Stimulated activated naive B cell treated with anti-CD40 and anti-IgM and Interleukin-4, amounts not matched to agents 10 μg/mL and 1 μg/mL and 100 μg/mL, for 72 hours (primary cell): ENCODE measurements around the gene RNF144A.

Source experiments
- ATAC-seq, 2 donors: fragments of 150-1000 bp; cut with Tn5 transposase; replicated peaks; 2 replicates each; pipeline ENCODE4 v1.10.0; 2021; ENCODE audit warnings: moderate library complexity in 1 of 2
- DNase-seq: peaks from one replicate; pipeline ENCODE4 v3.0.0; 2021
- H3K27ac Mint-ChIP-seq: one replicate; pipeline ENCODE4 v1.8.0; 2022; ENCODE audit warnings: mild to moderate bottlenecking, mixed read lengths
- H3K27me3 Mint-ChIP-seq, 2 donors: one replicate each; pipeline ENCODE4 v1.8.0; 2022; ENCODE audit warnings: mixed read lengths in 2 of 2
- H3K36me3 Mint-ChIP-seq, 2 donors: one replicate each; pipeline ENCODE4 v1.8.0; 2022; ENCODE audit warnings: mixed read lengths in 2 of 2, mild to moderate bottlenecking in 1 of 2
- H3K4me1 Mint-ChIP-seq, 2 donors: one replicate each; pipeline ENCODE4 v1.8.0; 2022; ENCODE audit warnings: mixed read lengths in 2 of 2, mild to moderate bottlenecking in 1 of 2
- H3K4me3 Mint-ChIP-seq, 2 donors: one replicate each; pipeline ENCODE4 v1.8.0; 2022; ENCODE audit warnings: mild to moderate bottlenecking in 2 of 2, mixed read lengths in 2 of 2, moderate library complexity in 1 of 2
- H3K9me3 Mint-ChIP-seq, 2 donors: one replicate each; pipeline ENCODE4 v1.8.0; 2022; ENCODE audit warnings: mixed read lengths in 2 of 2, mild to moderate bottlenecking in 1 of 2

Gene RNF144A

GRCh38 chr2:6955511-6956136 lies 38.4 kb downstream of the RNF144A start:
- Mint-ChIP-seq H3K27me3 (no peaks in the 10 kb centered on the region), H3K36me3 (no peaks in the 10 kb centered on the region), H3K4me1 (no peaks in the 10 kb centered on the region), H3K27ac (peak overlapping the region; percentile 62), H3K9me3 (no peaks in the 10 kb centered on the region), H3K4me3 (no peak overlapping the region)
- DNase-seq: no peak
- no peak for ATAC-seq

- H3K4me1 Mint-ChIP-seq: no peaks in the 10 kb centered on the region
- no peak overlapping the region for H3K27ac Mint-ChIP-seq
- no peaks in the 10 kb centered on the region for H3K36me3 Mint-ChIP-seq
- DNase-seq (no peak), ATAC-seq (no peak)
- H3K4me3 Mint-ChIP-seq: no peak overlapping the region
- H3K9me3 Mint-ChIP-seq: no peaks in the 10 kb centered on the region
- no peaks in the 10 kb centered on the region for H3K27me3 Mint-ChIP-seq
Observed at GRCh38 chr2:6956566-6956965, 39.4 kb downstream of the RNF144A start.

- DNase-seq (no peak), ATAC-seq (no peak)
- no peaks in the 10 kb centered on the region for H3K36me3 Mint-ChIP-seq
- H3K27me3 Mint-ChIP-seq: no peaks in the 10 kb centered on the region
- H3K27ac Mint-ChIP-seq: no peak overlapping the region
- H3K4me3 Mint-ChIP-seq: no peak overlapping the region
- no peaks in the 10 kb centered on the region for H3K9me3 Mint-ChIP-seq
- H3K4me1 Mint-ChIP-seq: no peaks in the 10 kb centered on the region
Observed at GRCh38 chr2:6957031-6957714, 40.0 kb downstream of the RNF144A start.

- H3K9me3 Mint-ChIP-seq: no peaks in the 10 kb centered on the region
- no peak overlapping the region for H3K4me3 Mint-ChIP-seq
- DNase-seq: no peak
- no peak overlapping the region for H3K27ac Mint-ChIP-seq
- H3K27me3 Mint-ChIP-seq: no peaks in the 10 kb centered on the region
- no peaks in the 10 kb centered on the region for H3K36me3 Mint-ChIP-seq
- no peaks in the 10 kb centered on the region for H3K4me1 Mint-ChIP-seq
- no peak for ATAC-seq
Observed at GRCh38 chr2:6957910-6958615, 40.9 kb downstream of the RNF144A start.

GRCh38 chr2:6958616-6959235 lies 41.5 kb downstream of the RNF144A start:
- H3K27ac Mint-ChIP-seq: no peak overlapping the region
- no peaks in the 10 kb centered on the region for H3K36me3 Mint-ChIP-seq

GRCh38 chr2:6959751-6960150 lies 42.5 kb downstream of the RNF144A start:
- no peak overlapping the region for H3K4me3 Mint-ChIP-seq
- DNase-seq: no peak
- ATAC-seq: no peak
- H3K4me1 Mint-ChIP-seq: no peaks in the 10 kb centered on the region
- peaks cover 0 to 1% of the 10 kb centered on the region in 2 donors for H3K9me3 Mint-ChIP-seq
- H3K27ac Mint-ChIP-seq: no peak overlapping the region
- no peaks in the 10 kb centered on the region for H3K27me3 Mint-ChIP-seq
- no peaks in the 10 kb centered on the region for H3K36me3 Mint-ChIP-seq

More at GRCh38 chr2:6958616-6959235, 41.5 kb downstream of the RNF144A start:
- no peak for ATAC-seq
- H3K4me1 Mint-ChIP-seq: no peaks in the 10 kb centered on the region
- H3K27me3 Mint-ChIP-seq: no peaks in the 10 kb centered on the region
- no peak for DNase-seq
- H3K9me3 Mint-ChIP-seq: no peaks in the 10 kb centered on the region
- no peak overlapping the region for H3K4me3 Mint-ChIP-seq

GRCh38 chr2:6960659-6961058 lies 43.4 kb downstream of the RNF144A start:
- Mint-ChIP-seq H3K27ac (no peak overlapping the region), H3K9me3 (peaks cover 0 to 1% of the 10 kb centered on the region in 2 donors)
- no peak for ATAC-seq

GRCh38 chr2:6963727-6964126 lies 46.5 kb downstream of the RNF144A start:
- H3K4me3 Mint-ChIP-seq: no peak overlapping the region
- peaks cover 0 to 1% of the 10 kb centered on the region in 2 donors for H3K9me3 Mint-ChIP-seq
- no peaks in the 10 kb centered on the region for H3K4me1 Mint-ChIP-seq
- no peaks in the 10 kb centered on the region for H3K27me3 Mint-ChIP-seq
- no peak overlapping the region for H3K27ac Mint-ChIP-seq
- no peak for ATAC-seq
- no peak for DNase-seq
- H3K36me3 Mint-ChIP-seq: no peaks in the 10 kb centered on the region

More at GRCh38 chr2:6960659-6961058, 43.4 kb downstream of the RNF144A start:
- no peak overlapping the region for H3K4me3 Mint-ChIP-seq
- no peaks in the 10 kb centered on the region for H3K27me3 Mint-ChIP-seq
- DNase-seq: no peak
- H3K36me3 Mint-ChIP-seq: no peaks in the 10 kb centered on the region
- H3K4me1 Mint-ChIP-seq: no peaks in the 10 kb centered on the region

- Mint-ChIP-seq H3K4me1 (no peaks in the 10 kb centered on the region), H3K36me3 (no peaks in the 10 kb centered on the region), H3K27me3 (no peaks in the 10 kb centered on the region), H3K27ac (no peak overlapping the region), H3K4me3 (no peak overlapping the region), H3K9me3 (peaks cover 0 to 1% of the 10 kb centered on the region in 2 donors)
- ATAC-seq: no peak
- no peak for DNase-seq
Observed at GRCh38 chr2:6965071-6965795, 48.0 kb downstream of the RNF144A start.

GRCh38 chr2:6966446-6966940 lies 49.3 kb downstream of the RNF144A start:
- Mint-ChIP-seq H3K9me3 (peaks cover 0 to 3% of the 10 kb centered on the region in 2 donors), H3K27ac (no peak overlapping the region), H3K27me3 (no peaks in the 10 kb centered on the region), H3K4me3 (no peak overlapping the region), H3K4me1 (no peaks in the 10 kb centered on the region), H3K36me3 (peaks cover 0 to 4% of the 10 kb centered on the region in 2 donors)
- DNase-seq (no peak), ATAC-seq (no peak)

- no peak overlapping the region for H3K4me3 Mint-ChIP-seq
- H3K36me3 Mint-ChIP-seq: peaks cover 0 to 4% of the 10 kb centered on the region in 2 donors
- H3K27me3 Mint-ChIP-seq: no peaks in the 10 kb centered on the region
- DNase-seq: no peak
- peaks cover 0 to 3% of the 10 kb centered on the region in 2 donors for H3K9me3 Mint-ChIP-seq
- H3K4me1 Mint-ChIP-seq: no peaks in the 10 kb centered on the region
- no peak for ATAC-seq
- no peak overlapping the region for H3K27ac Mint-ChIP-seq
Observed at GRCh38 chr2:6967301-6967700, 50.1 kb downstream of the RNF144A start.

- Mint-ChIP-seq H3K36me3 (peaks cover 0 to 4% of the 10 kb centered on the region in 2 donors), H3K4me1 (no peaks in the 10 kb centered on the region), H3K9me3 (peaks cover 0 to 3% of the 10 kb centered on the region in 2 donors), H3K27me3 (no peaks in the 10 kb centered on the region), H3K4me3 (no peak overlapping the region), H3K27ac (no peak overlapping the region)
- no peak for DNase-seq
- ATAC-seq: no peak
Observed at GRCh38 chr2:6968319-6969100, 51.3 kb downstream of the RNF144A start.

GRCh38 chr2:6970551-6970950 lies 53.3 kb downstream of the RNF144A start:
- no peaks in the 10 kb centered on the region for H3K27me3 Mint-ChIP-seq
- H3K9me3 Mint-ChIP-seq: peaks cover 0 to 2% of the 10 kb centered on the region in 2 donors
- ATAC-seq (no peak), DNase-seq (no peak)
- peaks cover 0 to 4% of the 10 kb centered on the region in 2 donors for H3K36me3 Mint-ChIP-seq
- H3K4me1 Mint-ChIP-seq: no peaks in the 10 kb centered on the region
- no peak overlapping the region for H3K4me3 Mint-ChIP-seq
- no peak overlapping the region for H3K27ac Mint-ChIP-seq
